ENCODE measurements around the gene DNAAF1. TPM values are rescaled to one million over a fixed set of nuclear protein-coding genes. Genes with fewer than 3 reads are reported as not detected.

DNAAF1 gene
- total RNA-seq, 1 donor from 2014 or later, result not detected

DNA sequence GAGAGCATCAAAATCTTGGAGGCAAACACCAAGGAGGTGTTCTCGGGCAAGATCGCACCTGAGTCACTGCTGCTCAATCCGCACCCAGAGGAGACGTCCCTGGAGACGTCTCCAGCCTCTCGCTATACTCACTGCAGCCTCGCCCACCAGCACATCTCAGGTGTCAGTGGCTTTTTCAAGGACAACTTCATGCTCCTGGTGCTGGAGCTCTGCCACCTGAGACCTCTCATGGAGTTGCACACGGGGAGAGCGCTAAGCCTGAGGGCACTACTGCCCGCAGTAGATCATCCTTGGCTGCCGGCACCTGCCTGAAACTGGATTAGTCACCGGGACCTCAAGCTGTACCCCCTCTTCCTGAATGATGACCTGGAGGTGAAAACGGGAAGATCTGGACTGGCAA lies 25.7 kb upstream of the DNAAF1 start:
- TF ChIP-seq, protein P1, sequence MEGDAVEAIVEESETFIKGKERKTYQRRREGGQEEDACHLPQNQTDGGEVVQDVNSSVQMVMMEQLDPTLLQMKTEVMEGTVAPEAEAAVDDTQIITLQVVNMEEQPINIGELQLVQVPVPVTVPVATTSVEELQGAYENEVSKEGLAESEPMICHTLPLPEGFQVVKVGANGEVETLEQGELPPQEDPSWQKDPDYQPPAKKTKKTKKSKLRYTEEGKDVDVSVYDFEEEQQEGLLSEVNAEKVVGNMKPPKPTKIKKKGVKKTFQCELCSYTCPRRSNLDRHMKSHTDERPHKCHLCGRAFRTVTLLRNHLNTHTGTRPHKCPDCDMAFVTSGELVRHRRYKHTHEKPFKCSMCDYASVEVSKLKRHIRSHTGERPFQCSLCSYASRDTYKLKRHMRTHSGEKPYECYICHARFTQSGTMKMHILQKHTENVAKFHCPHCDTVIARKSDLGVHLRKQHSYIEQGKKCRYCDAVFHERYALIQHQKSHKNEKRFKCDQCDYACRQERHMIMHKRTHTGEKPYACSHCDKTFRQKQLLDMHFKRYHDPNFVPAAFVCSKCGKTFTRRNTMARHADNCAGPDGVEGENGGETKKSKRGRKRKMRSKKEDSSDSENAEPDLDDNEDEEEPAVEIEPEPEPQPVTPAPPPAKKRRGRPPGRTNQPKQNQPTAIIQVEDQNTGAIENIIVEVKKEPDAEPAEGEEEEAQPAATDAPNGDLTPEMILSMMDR (IDR thresholded peaks at IDR 0.05; ENCODE audit: insufficient read depth, low read length, poor library complexity, severe bottlenecking), result no peak
- DNase-seq (ENCODE audit: low read depth), result no peak
- Histone ChIP-seq H3K27me3 (ENCODE audit: control insufficient read depth, insufficient read depth, low read length) (no peaks in the 10 kb centered on the region), H3K36me3 (ENCODE audit: control insufficient read depth, insufficient read depth, low read length) (no peaks in the 10 kb centered on the region), H3K4me3 (ENCODE audit: low read depth, low read length) (no peak overlapping the region)

DNA sequence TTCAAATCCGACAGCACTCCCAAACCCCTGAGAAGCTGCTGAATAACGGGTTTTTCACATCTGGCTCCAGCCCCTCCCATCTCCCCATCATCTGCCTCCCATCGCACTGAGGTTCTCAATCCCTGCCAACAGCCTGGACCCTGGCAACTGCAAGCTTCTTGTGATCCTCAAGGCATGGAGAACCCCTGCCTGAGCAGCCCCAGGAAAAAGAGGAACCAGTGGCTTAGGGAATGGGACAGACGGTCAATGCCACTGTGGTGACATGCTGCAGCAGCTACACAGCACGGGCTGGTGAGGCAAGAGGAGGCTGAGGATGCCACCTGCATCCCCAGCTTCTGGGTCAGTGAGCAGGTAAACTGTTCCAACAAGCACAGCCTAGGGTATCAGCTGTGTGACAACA lies 25.1 kb upstream of the DNAAF1 start:
- no peaks in the 10 kb centered on the region for H3K36me3 ChIP-seq (ENCODE audit: control insufficient read depth, insufficient read depth, low read length)
- TF ChIP-seq, protein P1 (IDR thresholded peaks at IDR 0.05; ENCODE audit: insufficient read depth, low read length, poor library complexity, severe bottlenecking), result no peak
- no peak overlapping the region for H3K4me3 ChIP-seq (ENCODE audit: low read depth, low read length)
- H3K27me3 ChIP-seq (ENCODE audit: control insufficient read depth, insufficient read depth, low read length), result no peaks in the 10 kb centered on the region
- no peak for DNase-seq (ENCODE audit: low read depth)

DNA sequence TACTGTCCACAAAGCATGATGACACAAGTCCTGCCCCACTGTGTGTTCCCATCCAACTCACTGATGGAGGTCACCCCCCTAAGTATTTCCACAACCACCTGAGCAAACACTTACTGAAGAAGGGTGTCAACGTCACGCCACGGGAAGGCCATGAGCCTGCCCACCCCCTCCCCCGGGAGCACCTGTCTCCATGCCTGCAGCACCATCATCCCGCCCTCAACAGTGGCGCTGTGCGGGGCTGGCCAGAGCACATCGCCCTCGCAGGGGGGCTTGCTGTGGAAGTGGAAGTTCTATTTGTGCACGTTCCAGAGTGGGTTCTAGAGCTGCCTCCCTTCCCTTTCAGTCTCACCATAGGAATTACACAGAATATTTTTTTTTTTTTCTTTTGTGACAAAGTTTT lies 24.1 kb upstream of the DNAAF1 start:
- Histone ChIP-seq H3K4me3 (ENCODE audit: low read depth, low read length) (no peak overlapping the region), H3K36me3 (ENCODE audit: control insufficient read depth, insufficient read depth, low read length) (no peaks in the 10 kb centered on the region), H3K27me3 (ENCODE audit: control insufficient read depth, insufficient read depth, low read length) (no peaks in the 10 kb centered on the region)
- TF ChIP-seq, protein P1 (IDR thresholded peaks at IDR 0.05; ENCODE audit: insufficient read depth, low read length, poor library complexity, severe bottlenecking), result no peak
- no peak for DNase-seq (ENCODE audit: low read depth)

DNA sequence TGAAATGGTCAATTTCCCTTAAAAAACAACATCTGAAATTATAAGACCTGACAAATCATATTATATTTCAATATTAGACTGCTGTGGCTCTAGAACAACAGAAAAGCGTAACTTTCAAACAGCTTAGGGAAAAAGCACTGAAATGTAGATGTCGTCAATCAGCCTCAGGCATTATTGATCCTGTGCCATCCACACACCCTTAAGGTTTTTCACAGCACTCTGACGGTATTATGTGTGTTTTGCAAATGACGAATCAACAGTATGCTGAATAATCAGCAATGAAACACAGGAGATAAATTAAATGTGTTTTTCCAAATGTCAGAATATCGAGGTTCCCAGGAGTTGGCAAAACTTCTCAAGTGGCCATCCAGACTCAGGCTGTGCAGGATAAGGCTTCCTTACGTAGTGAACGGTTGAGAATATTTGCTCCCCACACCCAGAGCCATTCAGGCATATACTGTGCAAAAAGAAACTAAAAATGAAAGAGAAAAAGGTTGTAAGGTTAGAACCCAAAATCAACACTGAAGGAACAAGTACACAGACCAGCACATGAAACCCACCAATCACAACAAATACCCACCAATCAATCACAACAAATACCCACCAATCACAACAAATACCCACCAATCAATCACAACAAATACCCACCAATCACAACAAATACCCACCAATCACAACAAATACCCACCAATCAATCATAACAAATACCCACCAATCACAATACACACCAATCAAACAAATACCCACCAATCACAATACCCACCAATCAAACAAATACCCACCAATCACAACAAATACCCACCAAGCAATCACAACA lies 20.6 kb upstream of the DNAAF1 start:
- Histone ChIP-seq H3K27me3 (ENCODE audit: control insufficient read depth, insufficient read depth, low read length) (no peaks in the 10 kb centered on the region), H3K4me3 (ENCODE audit: low read depth, low read length) (no peak overlapping the region), H3K36me3 (ENCODE audit: control insufficient read depth, insufficient read depth, low read length) (no peaks in the 10 kb centered on the region)
- DNase-seq (ENCODE audit: low read depth), result no peak
- TF ChIP-seq, protein P1 (IDR thresholded peaks at IDR 0.05; ENCODE audit: insufficient read depth, low read length, poor library complexity, severe bottlenecking), result no peak

DNA sequence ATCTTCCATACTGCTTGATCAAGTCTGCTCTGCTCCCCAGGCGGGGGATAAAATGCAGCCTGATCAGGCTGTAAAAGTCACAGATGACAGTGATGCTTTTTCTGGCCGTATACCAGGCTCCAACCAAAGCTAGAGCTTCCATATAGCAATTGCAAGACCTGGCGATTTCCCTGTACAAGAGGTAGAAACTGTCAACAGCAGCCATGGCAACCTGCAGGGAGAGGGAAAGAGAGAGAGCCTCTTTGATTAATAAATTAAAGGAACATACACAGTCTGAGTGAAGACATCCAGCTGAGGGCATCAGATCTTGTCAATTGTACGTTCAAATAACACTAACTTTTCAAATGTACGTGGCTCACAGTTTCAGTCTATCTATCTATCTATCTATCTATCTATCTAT lies 14.0 kb upstream of the DNAAF1 start:
- no peak for DNase-seq (ENCODE audit: low read depth)
- H3K27me3 ChIP-seq (ENCODE audit: control insufficient read depth, insufficient read depth, low read length), result no peaks in the 10 kb centered on the region
- no peak overlapping the region for H3K4me3 ChIP-seq (ENCODE audit: low read depth, low read length)
- TF ChIP-seq, protein P1 (IDR thresholded peaks at IDR 0.05; ENCODE audit: insufficient read depth, low read length, poor library complexity, severe bottlenecking), result no peak
- H3K36me3 ChIP-seq (ENCODE audit: control insufficient read depth, insufficient read depth, low read length), result no peaks in the 10 kb centered on the region
